ENCODE data around the gene SKIC3.

Gene SKIC3

GRCh38 chr5:95554647-95555548, at the start of gene SKIC3, which contains the start of gene ARSK:
TSS of gene SKIC3 (minus strand) at chr5:95554977. CDS start at chr5:95547150, 7,827 bp downstream.
TSS of gene ARSK (plus strand) at chr5:95555101. CDS start at chr5:95555279, 178 bp downstream.
- Histone ChIP-seq H3K4me1 (ENCODE audit: control insufficient read depth in 1 of 2, insufficient read depth in 2 of 2, low read length in 2 of 2) (peaks cover 14 to 18% of the 10 kb centered on the region in 2 donors), H3K4me3 (ENCODE audit: low read depth in 1 of 2, low read length in 2 of 2) (peak within 1 kb of the TSS; percentile 96 to 97), H3K9ac (ENCODE audit: low read depth in 1 of 2, low read length in 2 of 2) (peak within 1 kb of the TSS; percentile 76 to 80), H3K27ac (ENCODE audit: low read depth, low read length) (peak within 1 kb of the TSS; percentile 63), H3K9me3 (ENCODE audit: control insufficient read depth in 1 of 2, low read length in 2 of 2) (no peaks in the 10 kb centered on the region), H3K27me3 (ENCODE audit: control insufficient read depth in 1 of 2, insufficient read depth in 2 of 2, low read length in 2 of 2) (no peaks in the 10 kb centered on the region), H3K36me3 (ENCODE audit: control insufficient read depth in 1 of 2, insufficient read depth in 2 of 2, low read length in 2 of 2) (peaks cover 0 to 5% of the 10 kb centered on the region in 2 donors)

- H3K4me3 ChIP-seq (ENCODE audit: low read depth in 1 of 2, low read length in 2 of 2): no peak overlapping the region
Measured at GRCh38 chr5:95600557-95600956, 45.8 kb upstream of the SKIC3 start.

GRCh38 chr5:95599252-95599651, 44.5 kb upstream of the SKIC3 start:
- H3K9me3 ChIP-seq (ENCODE audit: control insufficient read depth in 1 of 2, low read length in 2 of 2): no peaks in the 10 kb centered on the region
- H3K9ac ChIP-seq (ENCODE audit: low read depth in 1 of 2, low read length in 2 of 2): no peak overlapping the region
- H3K27me3 ChIP-seq (ENCODE audit: control insufficient read depth in 1 of 2, insufficient read depth in 2 of 2, low read length in 2 of 2): no peaks in the 10 kb centered on the region
- H3K27ac ChIP-seq (ENCODE audit: low read depth, low read length): no peak overlapping the region
- no peaks in the 10 kb centered on the region for H3K4me1 ChIP-seq (ENCODE audit: control insufficient read depth in 1 of 2, insufficient read depth in 2 of 2, low read length in 2 of 2)
- no peak overlapping the region for H3K4me3 ChIP-seq (ENCODE audit: low read depth in 1 of 2, low read length in 2 of 2)
- no peaks in the 10 kb centered on the region for H3K36me3 ChIP-seq (ENCODE audit: control insufficient read depth in 1 of 2, insufficient read depth in 2 of 2, low read length in 2 of 2)

More at GRCh38 chr5:95600557-95600956, 45.8 kb upstream of the SKIC3 start:
- H3K9me3 ChIP-seq (ENCODE audit: control insufficient read depth in 1 of 2, low read length in 2 of 2): no peaks in the 10 kb centered on the region
- H3K9ac ChIP-seq (ENCODE audit: low read depth in 1 of 2, low read length in 2 of 2): no peak overlapping the region
- H3K27me3 ChIP-seq (ENCODE audit: control insufficient read depth in 1 of 2, insufficient read depth in 2 of 2, low read length in 2 of 2): no peaks in the 10 kb centered on the region
- no peaks in the 10 kb centered on the region for H3K4me1 ChIP-seq (ENCODE audit: control insufficient read depth in 1 of 2, insufficient read depth in 2 of 2, low read length in 2 of 2)
- no peak overlapping the region for H3K27ac ChIP-seq (ENCODE audit: low read depth, low read length)
- H3K36me3 ChIP-seq (ENCODE audit: control insufficient read depth in 1 of 2, insufficient read depth in 2 of 2, low read length in 2 of 2): no peaks in the 10 kb centered on the region

DNA sequence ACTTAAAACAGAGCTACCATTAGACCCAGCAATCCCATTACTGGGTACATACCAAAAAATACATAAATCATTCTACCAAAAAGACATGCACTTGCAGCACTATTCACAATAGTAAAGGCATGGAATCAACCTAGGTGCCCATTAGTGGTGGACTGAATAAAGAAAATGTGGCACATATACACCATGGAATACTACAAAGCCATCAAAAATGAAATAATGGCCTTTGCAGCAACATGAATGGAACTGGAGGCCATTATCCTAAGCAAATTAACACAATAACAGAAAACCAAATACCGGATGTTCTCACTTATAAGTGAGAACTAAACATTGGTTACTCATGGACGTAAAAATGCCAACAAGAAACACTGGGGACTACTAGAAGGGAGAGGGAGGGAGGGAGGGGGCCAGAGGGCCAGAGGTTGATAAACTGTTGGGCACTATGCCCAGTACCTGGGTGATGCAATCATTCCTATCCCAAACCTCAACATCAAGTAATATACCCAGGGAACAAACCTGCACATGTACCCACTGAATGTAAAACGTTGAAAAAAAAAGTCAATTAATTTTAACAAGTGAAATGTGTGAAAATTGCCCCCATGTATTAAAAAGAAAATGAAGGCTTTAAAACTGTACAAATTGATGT, 40.6 kb upstream of the SKIC3 start:
- Histone ChIP-seq H3K27me3 (ENCODE audit: control insufficient read depth in 1 of 2, insufficient read depth in 2 of 2, low read length in 2 of 2) (no peaks in the 10 kb centered on the region), H3K4me3 (ENCODE audit: low read depth in 1 of 2, low read length in 2 of 2) (no peak overlapping the region), H3K36me3 (ENCODE audit: control insufficient read depth in 1 of 2, insufficient read depth in 2 of 2, low read length in 2 of 2) (no peaks in the 10 kb centered on the region), H3K9me3 (ENCODE audit: control insufficient read depth in 1 of 2, low read length in 2 of 2) (no peaks in the 10 kb centered on the region), H3K4me1 (ENCODE audit: control insufficient read depth in 1 of 2, insufficient read depth in 2 of 2, low read length in 2 of 2) (peaks cover 0 to 6% of the 10 kb centered on the region in 2 donors), H3K27ac (ENCODE audit: low read depth, low read length) (no peak overlapping the region), H3K9ac (ENCODE audit: low read depth in 1 of 2, low read length in 2 of 2) (no peak overlapping the region)

DNA sequence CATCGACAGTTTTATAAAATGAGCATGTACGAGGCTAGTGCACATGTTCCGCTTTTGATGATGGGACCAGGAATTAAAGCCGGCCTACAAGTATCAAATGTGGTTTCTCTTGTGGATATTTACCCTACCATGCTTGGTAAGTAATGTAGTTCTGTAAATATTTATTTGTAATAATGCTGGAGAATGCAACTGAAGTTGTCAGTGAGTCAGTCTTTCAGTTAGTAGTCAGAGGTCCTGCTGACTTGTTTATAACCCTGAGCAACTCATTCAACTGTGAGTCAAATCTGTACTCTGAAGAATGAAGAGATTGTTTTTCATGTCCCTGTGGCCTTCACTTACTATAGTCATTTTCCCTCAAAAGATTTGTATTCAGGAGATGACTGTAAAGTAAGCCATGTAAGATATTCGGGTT, 36.7 kb upstream of the SKIC3 start:
- Histone ChIP-seq H3K4me3 (ENCODE audit: low read depth in 1 of 2, low read length in 2 of 2) (no peak overlapping the region), H3K27ac (ENCODE audit: low read depth, low read length) (no peak overlapping the region), H3K4me1 (ENCODE audit: control insufficient read depth in 1 of 2, insufficient read depth in 2 of 2, low read length in 2 of 2) (peaks cover 0 to 6% of the 10 kb centered on the region in 2 donors), H3K9me3 (ENCODE audit: control insufficient read depth in 1 of 2, low read length in 2 of 2) (no peaks in the 10 kb centered on the region), H3K9ac (ENCODE audit: low read depth in 1 of 2, low read length in 2 of 2) (no peak overlapping the region), H3K36me3 (ENCODE audit: control insufficient read depth in 1 of 2, insufficient read depth in 2 of 2, low read length in 2 of 2) (no peaks in the 10 kb centered on the region), H3K27me3 (ENCODE audit: control insufficient read depth in 1 of 2, insufficient read depth in 2 of 2, low read length in 2 of 2) (no peaks in the 10 kb centered on the region)

- H3K9me3 ChIP-seq (ENCODE audit: control insufficient read depth in 1 of 2, low read length in 2 of 2): no peaks in the 10 kb centered on the region
- no peak overlapping the region for H3K9ac ChIP-seq (ENCODE audit: low read depth in 1 of 2, low read length in 2 of 2)
- H3K27me3 ChIP-seq (ENCODE audit: control insufficient read depth in 1 of 2, insufficient read depth in 2 of 2, low read length in 2 of 2): no peaks in the 10 kb centered on the region
- H3K36me3 ChIP-seq (ENCODE audit: control insufficient read depth in 1 of 2, insufficient read depth in 2 of 2, low read length in 2 of 2): no peaks in the 10 kb centered on the region
- H3K27ac ChIP-seq (ENCODE audit: low read depth, low read length): no peak overlapping the region
- H3K4me3 ChIP-seq (ENCODE audit: low read depth in 1 of 2, low read length in 2 of 2): no peak overlapping the region
- peaks cover 0 to 6% of the 10 kb centered on the region in 2 donors for H3K4me1 ChIP-seq (ENCODE audit: control insufficient read depth in 1 of 2, insufficient read depth in 2 of 2, low read length in 2 of 2)
Measured at GRCh38 chr5:95590880-95591279, 36.1 kb upstream of the SKIC3 start.

DNA sequence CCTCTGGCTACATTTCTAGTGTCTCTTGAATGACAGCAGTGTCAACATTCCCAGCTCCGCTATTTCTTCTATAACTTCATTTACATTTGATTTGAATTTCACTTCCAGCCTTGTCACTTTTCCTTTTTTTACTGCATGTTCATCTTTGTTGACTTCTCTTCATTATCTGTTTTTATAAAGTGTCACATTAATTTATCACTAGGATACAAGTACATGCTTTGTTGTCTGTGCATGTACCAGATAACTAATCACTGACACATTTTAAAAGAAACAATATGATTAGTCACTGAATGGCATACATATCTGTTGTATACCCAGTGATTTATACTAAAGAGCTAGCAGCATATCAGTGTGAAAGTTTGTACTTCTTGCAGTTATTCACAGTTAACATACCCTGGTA, 29.2 kb upstream of the SKIC3 start:
- Histone ChIP-seq H3K4me1 (ENCODE audit: control insufficient read depth in 1 of 2, insufficient read depth in 2 of 2, low read length in 2 of 2) (no peaks in the 10 kb centered on the region), H3K9ac (ENCODE audit: low read depth in 1 of 2, low read length in 2 of 2) (no peak overlapping the region), H3K27me3 (ENCODE audit: control insufficient read depth in 1 of 2, insufficient read depth in 2 of 2, low read length in 2 of 2) (no peaks in the 10 kb centered on the region), H3K9me3 (ENCODE audit: control insufficient read depth in 1 of 2, low read length in 2 of 2) (no peaks in the 10 kb centered on the region), H3K4me3 (ENCODE audit: low read depth in 1 of 2, low read length in 2 of 2) (no peak overlapping the region), H3K36me3 (ENCODE audit: control insufficient read depth in 1 of 2, insufficient read depth in 2 of 2, low read length in 2 of 2) (no peaks in the 10 kb centered on the region), H3K27ac (ENCODE audit: low read depth, low read length) (no peak overlapping the region)

DNA sequence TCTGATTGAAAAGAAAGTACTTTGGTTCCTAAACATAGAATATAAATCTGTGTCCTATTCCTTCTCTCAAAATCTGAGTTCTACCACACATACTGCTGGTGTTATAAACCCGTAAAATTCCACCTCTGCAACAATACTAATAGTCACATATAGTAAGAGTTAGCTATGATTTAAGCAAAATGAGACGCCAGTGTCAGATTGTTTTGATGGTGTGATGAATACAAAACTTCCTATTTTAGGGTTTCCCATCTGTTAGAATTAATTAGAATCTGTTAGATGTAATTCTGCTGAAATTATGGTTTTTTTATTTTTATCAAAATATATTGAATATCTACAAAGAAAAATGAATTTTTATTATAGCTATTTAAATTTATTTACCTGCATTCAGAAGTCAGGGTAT, 26.8 kb upstream of the SKIC3 start:
- H3K4me1 ChIP-seq (ENCODE audit: control insufficient read depth in 1 of 2, insufficient read depth in 2 of 2, low read length in 2 of 2): no peaks in the 10 kb centered on the region
- H3K36me3 ChIP-seq (ENCODE audit: control insufficient read depth in 1 of 2, insufficient read depth in 2 of 2, low read length in 2 of 2): no peaks in the 10 kb centered on the region
- H3K27ac ChIP-seq (ENCODE audit: low read depth, low read length): no peak overlapping the region
- H3K9me3 ChIP-seq (ENCODE audit: control insufficient read depth in 1 of 2, low read length in 2 of 2): no peaks in the 10 kb centered on the region
- no peak overlapping the region for H3K9ac ChIP-seq (ENCODE audit: low read depth in 1 of 2, low read length in 2 of 2)
- H3K4me3 ChIP-seq (ENCODE audit: low read depth in 1 of 2, low read length in 2 of 2): no peak overlapping the region
- no peaks in the 10 kb centered on the region for H3K27me3 ChIP-seq (ENCODE audit: control insufficient read depth in 1 of 2, insufficient read depth in 2 of 2, low read length in 2 of 2)

DNA sequence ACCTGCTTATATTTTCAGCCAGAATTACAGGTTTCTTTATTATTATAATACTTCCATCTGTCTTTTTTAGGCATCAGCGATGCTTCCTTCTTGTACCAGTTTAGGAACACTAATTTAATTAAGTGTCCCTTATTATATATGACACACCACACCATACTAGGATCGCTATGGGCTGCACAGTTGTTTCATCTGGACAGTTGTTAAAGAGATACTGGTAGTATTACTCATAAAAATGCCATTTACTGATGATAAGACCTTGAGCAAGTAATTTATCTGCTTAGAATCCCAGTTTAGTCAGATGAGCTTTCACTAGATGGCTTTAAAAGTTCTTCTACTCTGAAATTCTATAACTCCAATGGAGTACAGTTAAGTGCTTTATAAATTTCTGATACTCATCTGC, 17.2 kb upstream of the SKIC3 start:
- peaks cover 4 to 5% of the 10 kb centered on the region in 2 donors for H3K36me3 ChIP-seq (ENCODE audit: control insufficient read depth in 1 of 2, insufficient read depth in 2 of 2, low read length in 2 of 2)
- no peak overlapping the region for H3K27ac ChIP-seq (ENCODE audit: low read depth, low read length)
- H3K27me3 ChIP-seq (ENCODE audit: control insufficient read depth in 1 of 2, insufficient read depth in 2 of 2, low read length in 2 of 2): no peaks in the 10 kb centered on the region
- H3K4me3 ChIP-seq (ENCODE audit: low read depth in 1 of 2, low read length in 2 of 2): no peak overlapping the region
- no peaks in the 10 kb centered on the region for H3K4me1 ChIP-seq (ENCODE audit: control insufficient read depth in 1 of 2, insufficient read depth in 2 of 2, low read length in 2 of 2)
- no peaks in the 10 kb centered on the region for H3K9me3 ChIP-seq (ENCODE audit: control insufficient read depth in 1 of 2, low read length in 2 of 2)
- no peak overlapping the region for H3K9ac ChIP-seq (ENCODE audit: low read depth in 1 of 2, low read length in 2 of 2)

GRCh38 chr5:95565280-95565920, 10.6 kb upstream of the SKIC3 start:
- Histone ChIP-seq H3K4me1 (ENCODE audit: control insufficient read depth in 1 of 2, insufficient read depth in 2 of 2, low read length in 2 of 2) (no peaks in the 10 kb centered on the region), H3K36me3 (ENCODE audit: control insufficient read depth in 1 of 2, insufficient read depth in 2 of 2, low read length in 2 of 2) (peaks cover 4 to 6% of the 10 kb centered on the region in 2 donors), H3K27ac (ENCODE audit: low read depth, low read length) (no peak overlapping the region), H3K4me3 (ENCODE audit: low read depth in 1 of 2, low read length in 2 of 2) (no peak overlapping the region), H3K9me3 (ENCODE audit: control insufficient read depth in 1 of 2, low read length in 2 of 2) (no peaks in the 10 kb centered on the region), H3K9ac (ENCODE audit: low read depth in 1 of 2, low read length in 2 of 2) (no peak overlapping the region), H3K27me3 (ENCODE audit: control insufficient read depth in 1 of 2, insufficient read depth in 2 of 2, low read length in 2 of 2) (no peaks in the 10 kb centered on the region)
